ENCODE results near the gene RHOBTB1.

RHOBTB1 gene

GRCh38 chr10:60853107-60853506 is 90.9 kb downstream of the RHOBTB1 start:
- no peak overlapping the region for H2AFZ ChIP-seq (ENCODE audit: low read length)
- no peak for TF ChIP-seq EZH2 (IDR thresholded peaks at IDR 0.05; ENCODE audit: borderline replicate concordance, low read length)
- no peak for TF ChIP-seq CTCF (IDR thresholded peaks at IDR 0.05; ENCODE audit: low read length)
- H3K9me2 ChIP-seq (ENCODE audit: low read depth, low read length): no peaks in the 10 kb centered on the region
- no peaks in the 10 kb centered on the region for H3K79me2 ChIP-seq (ENCODE audit: insufficient read depth, low read length)
- no peaks in the 10 kb centered on the region for H3F3A ChIP-seq (ENCODE audit: insufficient read depth, low read length)
- no peaks in the 10 kb centered on the region for H3K4me1 ChIP-seq (ENCODE audit: insufficient read depth, low read length, severe bottlenecking)
- no peak overlapping the region for H3K27ac ChIP-seq (ENCODE audit: low read depth, low read length, poor library complexity, severe bottlenecking)
- no peak overlapping the region for H3K9ac ChIP-seq (ENCODE audit: low read length)
- H3K27me3 ChIP-seq (ENCODE audit: insufficient read depth, low read length): no peaks in the 10 kb centered on the region
- no peak overlapping the region for H3K4me3 ChIP-seq (ENCODE audit: low read depth, low read length, poor library complexity, severe bottlenecking)
- H3K9me3 ChIP-seq (ENCODE audit: low read length): no peaks in the 10 kb centered on the region
- H3K4me2 ChIP-seq (ENCODE audit: low read length): no peak overlapping the region
- H3K36me3 ChIP-seq (ENCODE audit: insufficient read depth, low read length): no peaks in the 10 kb centered on the region
- H4K20me1 ChIP-seq (ENCODE audit: insufficient read depth, low read length): no peaks in the 10 kb centered on the region

DNA sequence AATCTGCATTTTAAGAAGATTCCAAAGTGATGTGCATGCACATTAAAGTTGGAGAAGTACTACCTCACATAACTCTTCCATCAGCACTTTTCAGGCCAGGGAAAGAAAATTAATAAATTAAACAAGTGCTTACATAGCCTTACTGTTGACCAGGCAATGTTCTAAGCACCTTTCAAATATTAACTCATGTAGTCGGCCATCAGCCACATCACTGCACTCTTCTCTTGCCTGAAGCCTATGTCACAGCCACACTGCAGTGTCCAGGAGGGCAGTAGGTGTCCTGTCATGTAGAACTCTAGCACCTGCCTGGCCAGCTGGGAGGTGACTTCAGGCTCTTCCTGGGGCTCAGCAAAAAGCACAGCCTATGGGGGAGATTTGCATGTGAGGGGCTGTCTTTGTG is 94.2 kb downstream of the RHOBTB1 start:
- H3K79me2 ChIP-seq (ENCODE audit: insufficient read depth, low read length): no peaks in the 10 kb centered on the region
- H2AFZ ChIP-seq (ENCODE audit: low read length): no peak overlapping the region
- no peaks in the 10 kb centered on the region for H3K27me3 ChIP-seq (ENCODE audit: insufficient read depth, low read length)
- H3K4me3 ChIP-seq (ENCODE audit: low read depth, low read length, poor library complexity, severe bottlenecking): no peak overlapping the region
- H3K36me3 ChIP-seq (ENCODE audit: insufficient read depth, low read length): no peaks in the 10 kb centered on the region
- no peaks in the 10 kb centered on the region for H3K9me2 ChIP-seq (ENCODE audit: low read depth, low read length)
- H3K4me1 ChIP-seq (ENCODE audit: insufficient read depth, low read length, severe bottlenecking): no peaks in the 10 kb centered on the region
- no peak overlapping the region for H3K4me2 ChIP-seq (ENCODE audit: low read length)
- no peak overlapping the region for H3K27ac ChIP-seq (ENCODE audit: low read depth, low read length, poor library complexity, severe bottlenecking)
- no peak overlapping the region for H3K9ac ChIP-seq (ENCODE audit: low read length)
- H4K20me1 ChIP-seq (ENCODE audit: insufficient read depth, low read length): no peaks in the 10 kb centered on the region
- H3F3A ChIP-seq (ENCODE audit: insufficient read depth, low read length): no peaks in the 10 kb centered on the region
- no peaks in the 10 kb centered on the region for H3K9me3 ChIP-seq (ENCODE audit: low read length)
- TF ChIP-seq EZH2 (IDR thresholded peaks at IDR 0.05; ENCODE audit: borderline replicate concordance, low read length): no peak
- TF ChIP-seq CTCF (IDR thresholded peaks at IDR 0.05; ENCODE audit: low read length): no peak

GRCh38 chr10:60849217-60849616 is 94.8 kb downstream of the RHOBTB1 start:
- Histone ChIP-seq H3K36me3 (ENCODE audit: insufficient read depth, low read length) (no peaks in the 10 kb centered on the region), H4K20me1 (ENCODE audit: insufficient read depth, low read length) (no peaks in the 10 kb centered on the region), H3K4me2 (ENCODE audit: low read length) (no peak overlapping the region), H3K27ac (ENCODE audit: low read depth, low read length, poor library complexity, severe bottlenecking) (no peak overlapping the region), H3K79me2 (ENCODE audit: insufficient read depth, low read length) (no peaks in the 10 kb centered on the region), H3K9ac (ENCODE audit: low read length) (no peak overlapping the region), H3K9me3 (ENCODE audit: low read length) (no peaks in the 10 kb centered on the region), H2AFZ (ENCODE audit: low read length) (no peak overlapping the region), H3K27me3 (ENCODE audit: insufficient read depth, low read length) (no peaks in the 10 kb centered on the region), H3F3A (ENCODE audit: insufficient read depth, low read length) (no peaks in the 10 kb centered on the region), H3K4me1 (ENCODE audit: insufficient read depth, low read length, severe bottlenecking) (no peaks in the 10 kb centered on the region), H3K9me2 (ENCODE audit: low read depth, low read length) (no peaks in the 10 kb centered on the region), H3K4me3 (ENCODE audit: low read depth, low read length, poor library complexity, severe bottlenecking) (no peak overlapping the region)
- TF ChIP-seq EZH2 (IDR thresholded peaks at IDR 0.05; ENCODE audit: borderline replicate concordance, low read length) (no peak), CTCF (IDR thresholded peaks at IDR 0.05; ENCODE audit: low read length) (no peak)

Data from OCI-LY1 (cell line).